ENCODE results near the gene FHOD3. TPM values are rescaled to one million over a fixed set of nuclear protein-coding genes. Genes with fewer than 3 reads are reported as not detected.

FHOD3 gene
- total RNA-seq, 1 donor from 2014 or later = not detected

DNA sequence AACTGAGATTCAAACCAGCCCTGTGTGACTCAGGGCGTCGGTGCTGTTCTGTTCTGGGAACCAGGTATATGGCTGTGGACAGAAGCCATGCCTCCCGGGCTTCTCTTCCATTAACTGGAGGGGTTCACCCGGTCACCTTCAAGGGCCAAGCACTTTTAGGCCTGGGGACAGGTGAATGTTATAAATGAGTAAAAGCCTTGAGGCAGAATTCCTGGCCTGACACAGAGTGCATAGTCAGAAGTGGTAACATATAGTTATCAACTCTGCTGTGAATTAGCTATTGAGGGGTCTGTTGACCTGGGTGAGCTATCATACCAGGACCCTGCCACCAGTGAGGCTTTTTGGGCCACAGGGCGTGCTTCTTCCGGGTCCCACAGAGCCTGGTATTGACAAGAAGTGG, 2.7 kb downstream of the FHOD3 start:
- Mint-ChIP-seq H3K27ac (no peak overlapping the region), H3K9me3 (no peaks in the 10 kb centered on the region), H3K27me3 (ENCODE audit: insufficient read depth) (peaks cover 51% of the 10 kb centered on the region), H3K36me3 (ENCODE audit: low read depth) (no peaks in the 10 kb centered on the region), H3K4me3 (no peak overlapping the region), H3K4me1 (ENCODE audit: low read depth) (no peaks in the 10 kb centered on the region)
- intact Hi-C loops (cut with micrococcal nuclease) = no loop called here
- DNase-seq (ENCODE audit: low spot score) = no peak

DNA sequence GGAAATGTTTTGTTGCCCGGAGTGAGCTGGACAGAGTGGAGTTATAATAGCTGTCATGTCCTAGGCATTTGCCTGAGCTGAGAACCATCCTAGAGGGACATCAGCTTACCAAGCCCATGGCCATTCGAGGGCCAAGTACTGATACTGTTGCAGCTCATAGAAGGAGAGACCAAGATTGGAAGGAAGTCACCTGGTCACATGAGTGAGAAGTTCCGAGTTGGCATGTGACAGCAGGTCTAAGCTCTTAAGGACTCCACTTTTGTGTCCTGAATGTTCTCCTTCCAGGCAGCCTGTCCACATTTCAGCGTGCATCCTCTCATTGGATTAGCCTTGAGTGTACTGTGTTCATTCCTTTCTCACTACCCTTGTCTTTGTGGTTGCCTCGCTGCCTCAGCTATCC, 4.4 kb downstream of the FHOD3 start:
- H3K36me3 Mint-ChIP-seq (ENCODE audit: low read depth) = no peaks in the 10 kb centered on the region
- H3K9me3 Mint-ChIP-seq = no peaks in the 10 kb centered on the region
- H3K4me3 Mint-ChIP-seq = no peak overlapping the region
- H3K27me3 Mint-ChIP-seq (ENCODE audit: insufficient read depth) = peaks cover 63% of the 10 kb centered on the region
- DNase-seq (ENCODE audit: low spot score) = no peak
- intact Hi-C loops (cut with micrococcal nuclease) = no loop called here
- H3K27ac Mint-ChIP-seq = no peak overlapping the region
- H3K4me1 Mint-ChIP-seq (ENCODE audit: low read depth) = no peaks in the 10 kb centered on the region

DNA sequence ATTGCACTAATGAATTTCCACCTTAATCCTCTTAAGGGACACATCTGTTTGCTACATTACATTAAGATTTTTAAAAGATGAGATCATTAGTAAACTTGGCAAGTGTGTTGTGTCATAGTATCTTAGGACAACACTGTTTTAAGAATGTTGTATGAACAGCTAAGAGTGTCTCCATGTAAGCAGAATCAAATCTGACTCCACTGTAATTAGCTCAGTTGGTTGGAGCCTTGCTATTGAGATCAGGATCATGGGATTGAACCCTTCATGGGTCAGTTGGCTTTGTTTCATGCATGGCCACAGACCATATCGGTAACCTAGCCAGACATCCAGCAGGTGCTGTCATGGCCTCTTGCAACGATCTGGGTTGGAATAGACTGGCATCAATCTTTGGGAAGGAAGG, 5.2 kb downstream of the FHOD3 start:
- Mint-ChIP-seq H3K27ac (no peak overlapping the region), H3K4me3 (no peak overlapping the region), H3K4me1 (ENCODE audit: low read depth) (no peaks in the 10 kb centered on the region), H3K27me3 (ENCODE audit: insufficient read depth) (peaks cover 63% of the 10 kb centered on the region), H3K36me3 (ENCODE audit: low read depth) (no peaks in the 10 kb centered on the region), H3K9me3 (no peaks in the 10 kb centered on the region)
- intact Hi-C loops (cut with micrococcal nuclease) = no loop called here
- DNase-seq (ENCODE audit: low spot score) = no peak

DNA sequence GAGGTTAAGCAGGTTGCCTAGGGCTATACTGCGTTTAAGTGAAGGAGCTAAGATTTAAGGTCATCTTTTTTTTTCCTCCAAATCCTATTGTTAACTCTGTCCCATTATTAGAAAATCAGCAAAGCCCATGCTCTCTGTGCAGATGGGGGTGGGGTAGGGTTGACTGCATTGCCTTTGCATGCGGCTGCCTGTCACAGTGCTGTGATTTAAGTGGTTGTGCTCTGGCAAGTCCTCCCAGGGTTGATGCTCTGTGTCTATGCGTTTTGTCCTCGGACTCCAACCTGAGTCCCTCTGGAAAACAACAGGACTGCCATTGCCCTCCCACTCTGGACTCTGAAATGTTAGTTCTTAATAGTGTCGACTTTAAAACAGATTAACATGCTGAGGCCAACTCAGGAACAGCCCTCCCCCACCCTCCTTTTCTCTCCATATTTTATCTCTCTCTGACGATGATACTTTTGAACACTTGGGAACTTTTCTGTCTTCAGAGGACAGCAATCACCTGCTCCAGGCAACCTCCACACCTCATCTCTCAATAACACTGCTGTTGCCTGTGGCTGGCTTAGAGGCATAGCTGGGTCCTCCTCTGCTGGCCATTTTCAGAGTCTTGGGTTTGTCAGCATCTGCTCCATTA, 5.8 kb downstream of the FHOD3 start:
- Mint-ChIP-seq H3K27ac (no peak overlapping the region), H3K9me3 (no peaks in the 10 kb centered on the region), H3K36me3 (ENCODE audit: low read depth) (no peaks in the 10 kb centered on the region), H3K4me1 (ENCODE audit: low read depth) (no peaks in the 10 kb centered on the region), H3K27me3 (ENCODE audit: insufficient read depth) (peaks cover 65% of the 10 kb centered on the region), H3K4me3 (no peak overlapping the region)
- intact Hi-C loops (cut with micrococcal nuclease) = no loop called here
- DNase-seq (ENCODE audit: low spot score) = no peak

DNA sequence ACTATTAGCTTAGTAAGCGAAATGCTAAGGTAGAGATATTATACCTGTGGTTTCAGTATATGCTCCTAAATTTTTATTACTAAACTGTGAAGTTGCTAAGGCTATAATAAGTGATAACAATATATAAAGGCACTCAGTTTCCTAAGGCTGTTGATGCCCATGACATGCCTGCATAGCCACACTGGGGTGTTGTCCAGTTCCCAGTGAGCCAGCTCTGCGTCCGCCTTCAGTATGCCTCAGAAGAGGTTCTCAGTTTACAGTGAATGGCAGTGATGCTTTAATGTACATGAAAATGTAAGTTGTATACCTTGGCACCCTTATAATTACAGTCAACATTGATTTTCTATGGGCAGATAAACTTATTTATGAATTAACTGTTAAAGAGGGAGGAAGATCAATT, 7.2 kb downstream of the FHOD3 start:
- intact Hi-C loops (cut with micrococcal nuclease) = no loop called here
- peaks cover 59% of the 10 kb centered on the region for H3K27me3 Mint-ChIP-seq (ENCODE audit: insufficient read depth)
- no peak overlapping the region for H3K27ac Mint-ChIP-seq
- H3K9me3 Mint-ChIP-seq = no peaks in the 10 kb centered on the region
- H3K36me3 Mint-ChIP-seq (ENCODE audit: low read depth) = no peaks in the 10 kb centered on the region
- no peaks in the 10 kb centered on the region for H3K4me1 Mint-ChIP-seq (ENCODE audit: low read depth)
- no peak overlapping the region for H3K4me3 Mint-ChIP-seq
- no peak for DNase-seq (ENCODE audit: low spot score)

DNA sequence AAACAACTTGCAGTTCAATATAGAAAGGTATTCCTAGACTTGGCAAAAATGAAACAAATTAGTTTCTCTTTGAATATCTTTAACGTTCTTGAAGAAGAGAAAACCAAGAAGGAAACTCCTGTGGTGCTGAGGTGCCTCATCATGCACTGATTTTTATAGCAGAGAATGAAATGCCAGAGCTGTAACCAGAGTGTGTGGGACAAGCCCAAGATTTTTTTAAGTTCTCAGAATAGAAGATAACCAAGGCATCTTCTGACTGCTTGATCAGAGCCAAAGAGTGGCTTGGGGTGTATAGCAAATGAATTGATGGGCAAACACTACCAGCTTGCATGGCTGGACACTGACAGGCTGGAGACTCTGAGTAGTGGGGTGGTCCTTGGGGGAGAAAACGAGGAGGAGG, 7.9 kb downstream of the FHOD3 start:
- no peaks in the 10 kb centered on the region for H3K9me3 Mint-ChIP-seq
- peaks cover 52% of the 10 kb centered on the region for H3K27me3 Mint-ChIP-seq (ENCODE audit: insufficient read depth)
- H3K4me3 Mint-ChIP-seq = no peak overlapping the region
- no peaks in the 10 kb centered on the region for H3K36me3 Mint-ChIP-seq (ENCODE audit: low read depth)
- intact Hi-C loops (cut with micrococcal nuclease) = no loop called here
- DNase-seq (ENCODE audit: low spot score) = no peak
- H3K4me1 Mint-ChIP-seq (ENCODE audit: low read depth) = no peaks in the 10 kb centered on the region
- H3K27ac Mint-ChIP-seq = no peak overlapping the region

DNA sequence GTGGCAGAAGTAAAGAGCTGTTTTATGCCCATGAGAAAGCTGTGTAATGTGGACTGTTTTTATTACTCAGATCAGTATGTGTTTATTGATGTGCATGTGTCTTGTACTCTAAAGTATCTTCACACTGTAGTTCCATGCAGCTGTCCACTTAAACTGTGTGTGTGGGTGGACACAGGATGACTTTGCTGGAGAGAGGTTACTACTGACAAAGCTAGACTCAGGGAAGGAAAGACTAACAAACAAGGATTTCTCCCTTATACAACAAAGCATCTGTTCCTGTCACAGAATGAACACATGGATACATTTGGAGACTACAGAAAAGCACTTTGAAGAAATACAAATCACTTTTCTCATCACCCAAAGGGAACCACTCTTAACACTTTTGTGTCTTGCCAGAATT, 10.0 kb downstream of the FHOD3 start:
- Mint-ChIP-seq H3K4me3 (no peak overlapping the region), H3K27me3 (ENCODE audit: insufficient read depth) (peaks cover 45% of the 10 kb centered on the region), H3K9me3 (no peaks in the 10 kb centered on the region), H3K36me3 (ENCODE audit: low read depth) (no peaks in the 10 kb centered on the region), H3K4me1 (ENCODE audit: low read depth) (no peaks in the 10 kb centered on the region), H3K27ac (no peak overlapping the region)
- DNase-seq (ENCODE audit: low spot score) = no peak
- intact Hi-C loops (cut with micrococcal nuclease) = no loop called here

DNA sequence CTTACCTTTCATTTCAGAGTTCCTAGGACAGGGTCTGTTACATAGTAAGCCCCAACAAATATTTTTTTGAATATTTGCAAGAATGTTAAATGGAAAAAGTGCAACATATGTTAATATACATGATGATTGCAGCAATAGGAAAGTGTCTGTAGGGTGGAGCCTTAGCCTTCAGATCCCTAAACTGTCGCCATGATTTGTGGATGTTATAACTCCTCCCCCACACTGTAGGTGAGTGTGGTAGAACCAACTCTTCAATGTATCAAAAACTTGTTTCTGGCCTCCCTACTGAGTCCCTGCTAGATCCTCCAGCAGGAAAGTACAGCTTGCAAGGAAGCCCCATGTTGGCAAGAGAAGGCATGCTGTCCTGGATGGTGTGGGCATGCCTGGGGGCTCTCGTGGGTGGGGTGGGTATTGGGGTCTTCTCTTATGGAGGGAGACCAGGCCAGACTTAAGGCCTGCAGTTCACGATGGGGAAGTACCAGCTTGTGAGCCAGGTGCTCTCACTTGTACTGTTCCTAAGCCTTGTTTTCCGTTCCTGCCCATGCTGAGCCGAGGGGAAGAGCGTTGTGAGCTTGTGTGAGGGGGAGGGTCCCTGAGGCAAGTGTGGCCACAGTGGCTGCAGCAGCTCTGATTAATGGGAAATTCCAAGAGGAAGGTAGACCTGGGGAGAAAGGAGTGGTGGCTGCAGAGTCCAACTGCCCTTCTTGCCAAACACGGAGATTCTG, 11.4 kb downstream of the FHOD3 start:
- no peak overlapping the region for H3K27ac Mint-ChIP-seq
- H3K9me3 Mint-ChIP-seq = no peaks in the 10 kb centered on the region
- no peaks in the 10 kb centered on the region for H3K4me1 Mint-ChIP-seq (ENCODE audit: low read depth)
- H3K36me3 Mint-ChIP-seq (ENCODE audit: low read depth) = no peaks in the 10 kb centered on the region
- peaks cover 37% of the 10 kb centered on the region for H3K27me3 Mint-ChIP-seq (ENCODE audit: insufficient read depth)
- intact Hi-C loops (cut with micrococcal nuclease) = no loop called here
- H3K4me3 Mint-ChIP-seq = no peak overlapping the region
- DNase-seq (ENCODE audit: low spot score) = no peak

DNA sequence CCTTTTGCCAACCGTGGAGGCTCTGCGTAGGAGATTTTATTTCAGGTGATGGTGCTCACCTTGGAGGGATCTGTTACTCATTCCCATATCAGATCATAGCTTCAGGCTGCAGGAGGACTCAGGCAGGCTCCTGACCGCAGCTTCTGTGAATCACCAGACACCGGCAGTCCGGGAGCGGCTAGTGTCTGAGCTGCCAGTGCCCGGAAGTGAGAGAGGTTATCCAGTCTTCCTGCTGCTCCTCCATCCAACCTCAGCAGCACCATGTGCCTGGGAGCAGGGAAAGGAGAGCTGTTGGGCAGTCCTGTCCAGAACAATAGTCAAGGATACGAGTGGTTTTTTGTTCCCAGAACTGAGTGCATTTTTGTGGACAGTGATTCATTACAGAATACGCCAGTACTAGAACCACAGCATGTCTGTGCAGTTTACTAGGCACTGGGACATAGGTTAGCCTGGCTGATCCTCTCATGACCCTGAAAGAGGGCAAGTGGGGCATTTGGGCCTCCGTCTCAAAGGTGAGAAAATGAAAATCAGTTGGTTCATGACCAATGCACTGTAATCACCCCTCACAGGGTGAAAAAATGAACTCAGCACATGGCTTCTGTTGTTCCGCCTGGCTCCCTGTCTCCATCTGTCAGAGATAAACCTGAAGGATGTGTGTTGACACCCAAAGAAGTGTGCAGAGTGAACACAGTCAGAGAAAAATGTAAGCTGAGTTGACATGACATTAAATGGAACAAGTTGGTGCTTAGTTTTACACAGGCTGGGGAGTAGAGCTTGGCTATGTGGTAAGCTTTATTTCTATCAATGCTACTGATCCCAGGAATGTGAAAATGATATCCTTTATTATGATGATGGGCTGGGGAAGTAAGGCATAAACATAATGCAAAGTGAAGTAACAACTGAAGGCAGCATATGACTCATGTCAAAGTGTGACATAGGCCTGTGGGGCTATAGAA, 12.2 kb downstream of the FHOD3 start:
- no peak overlapping the region for H3K4me3 Mint-ChIP-seq
- H3K36me3 Mint-ChIP-seq (ENCODE audit: low read depth) = no peaks in the 10 kb centered on the region
- no peak for DNase-seq (ENCODE audit: low spot score)
- intact Hi-C loops (cut with micrococcal nuclease) = no loop called here
- H3K4me1 Mint-ChIP-seq (ENCODE audit: low read depth) = no peaks in the 10 kb centered on the region
- H3K27me3 Mint-ChIP-seq (ENCODE audit: insufficient read depth) = peaks cover 33% of the 10 kb centered on the region
- H3K27ac Mint-ChIP-seq = no peak overlapping the region
- no peaks in the 10 kb centered on the region for H3K9me3 Mint-ChIP-seq

DNA sequence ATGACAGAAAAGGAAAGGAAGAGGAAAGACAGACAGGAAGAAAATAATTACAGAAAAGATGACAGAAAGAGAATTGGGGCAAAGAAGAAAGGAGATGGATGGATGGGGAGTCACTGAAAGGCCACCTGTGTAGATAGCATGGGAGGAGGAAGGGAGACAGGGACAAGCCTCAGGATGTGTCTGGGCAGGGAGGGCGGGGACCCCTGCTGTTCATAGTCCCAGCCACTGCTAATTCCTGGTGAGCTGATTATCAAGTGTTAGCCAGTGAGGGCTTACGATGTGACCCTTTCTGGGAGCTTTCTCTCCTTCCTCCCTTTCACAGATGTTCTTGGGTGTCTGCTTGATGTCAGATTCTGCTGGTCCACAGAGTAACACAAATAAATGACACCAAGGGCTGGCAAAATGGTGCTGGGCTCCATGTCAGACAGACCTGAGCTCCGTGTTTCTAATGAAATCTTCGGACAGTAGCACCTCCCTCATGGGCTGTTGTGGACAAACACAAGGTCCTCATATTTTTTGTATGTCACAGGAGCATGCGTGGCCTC, 13.6 kb downstream of the FHOD3 start:
- Mint-ChIP-seq H3K9me3 (no peaks in the 10 kb centered on the region), H3K27ac (no peak overlapping the region), H3K27me3 (ENCODE audit: insufficient read depth) (peaks cover 21% of the 10 kb centered on the region), H3K36me3 (ENCODE audit: low read depth) (no peaks in the 10 kb centered on the region), H3K4me1 (ENCODE audit: low read depth) (no peaks in the 10 kb centered on the region), H3K4me3 (no peak overlapping the region)
- intact Hi-C loops (cut with micrococcal nuclease) = no loop called here
- DNase-seq (ENCODE audit: low spot score) = no peak

DNA sequence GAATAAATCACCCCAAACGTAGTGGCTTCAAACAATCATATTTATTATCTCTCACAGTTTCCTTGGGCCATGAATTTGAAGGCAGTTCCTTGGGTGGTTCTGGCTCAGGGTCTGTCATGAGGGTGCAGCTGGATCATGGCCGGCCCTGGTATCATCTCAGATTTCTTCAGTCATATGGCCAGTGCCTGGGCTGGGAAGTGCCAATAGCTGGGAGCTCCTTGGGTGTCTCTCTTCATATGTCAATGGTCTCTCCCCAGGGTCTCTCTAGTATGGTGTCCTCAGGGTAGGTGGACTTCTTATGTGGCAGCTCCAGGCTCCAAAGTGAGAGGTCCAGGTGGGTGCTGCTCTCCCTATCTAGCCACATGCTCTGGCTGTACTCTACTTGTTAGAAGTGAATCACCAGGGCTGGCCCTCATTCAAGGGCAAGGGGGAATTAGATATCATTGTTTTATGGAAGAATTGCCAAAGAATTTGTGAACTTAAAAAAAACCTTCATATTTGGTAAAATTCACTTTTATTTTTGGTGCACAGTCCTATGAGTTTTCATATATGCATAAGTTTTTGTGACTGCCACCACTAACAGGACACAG, 15.4 kb downstream of the FHOD3 start:
- Mint-ChIP-seq H3K4me1 (ENCODE audit: low read depth) (no peaks in the 10 kb centered on the region), H3K27ac (no peak overlapping the region), H3K36me3 (ENCODE audit: low read depth) (no peaks in the 10 kb centered on the region), H3K4me3 (no peak overlapping the region), H3K9me3 (no peaks in the 10 kb centered on the region), H3K27me3 (ENCODE audit: insufficient read depth) (peaks cover 16% of the 10 kb centered on the region)
- intact Hi-C loops (cut with micrococcal nuclease) = no loop called here
- DNase-seq (ENCODE audit: low spot score) = no peak

DNA sequence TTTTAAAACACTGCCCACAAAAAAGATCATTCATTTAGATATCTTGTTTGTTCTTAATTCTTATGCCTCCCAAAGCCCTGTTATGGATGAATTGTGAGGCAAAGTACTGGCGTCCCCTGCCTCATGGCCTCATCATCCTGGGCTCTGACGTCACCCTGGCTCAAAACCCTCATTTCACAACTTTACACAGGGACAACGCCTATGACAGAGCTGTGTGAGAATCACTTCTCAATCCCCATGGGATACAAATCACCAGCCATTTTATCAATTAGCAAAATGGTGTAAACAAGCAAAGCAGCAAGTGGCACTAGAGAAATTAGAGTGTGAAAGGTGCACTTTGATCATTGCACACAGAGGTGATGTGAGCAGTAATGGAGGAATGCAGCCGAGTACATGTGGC, 16.6 kb downstream of the FHOD3 start:
- intact Hi-C loops (cut with micrococcal nuclease) = no loop called here
- Mint-ChIP-seq H3K9me3 (peaks cover 8% of the 10 kb centered on the region), H3K27me3 (ENCODE audit: insufficient read depth) (peaks cover 12% of the 10 kb centered on the region), H3K27ac (no peak overlapping the region), H3K4me3 (no peak overlapping the region), H3K36me3 (ENCODE audit: low read depth) (no peaks in the 10 kb centered on the region), H3K4me1 (ENCODE audit: low read depth) (no peaks in the 10 kb centered on the region)
- no peak for DNase-seq (ENCODE audit: low spot score)

Measured in activated T-helper 1 cell treated with anti-CD3 and anti-CD28 coated beads, Interleukin-12 subunit alpha, Interleukin-12 subunit beta, Interleukin-2, Interleukin-4 antibody, amounts not matched to agents 30 ng/mL and 10 ng/mL and 1 ng/mL, durations not matched to agents 14 hours and 24 hours and 36 hours (primary cell).